HG03469 (cell line): ENCODE results near the gene GRB14.
"Not testable (repeated sequence)": the region's sequence is repeated elsewhere in the genome, so short reads cannot be mapped to it uniquely, and the experiment has no call there.

Experiments used
- ATAC-seq: cut with Tn5 transposase; IDR thresholded peaks from one replicate; pipeline ENCODE4 v1.9.1; 2021; ENCODE audit warnings: mild to moderate bottlenecking, moderate library complexity, moderate number of reproducible peaks; ENCODE audit not compliant: unreplicated experiment

Gene GRB14

DNA sequence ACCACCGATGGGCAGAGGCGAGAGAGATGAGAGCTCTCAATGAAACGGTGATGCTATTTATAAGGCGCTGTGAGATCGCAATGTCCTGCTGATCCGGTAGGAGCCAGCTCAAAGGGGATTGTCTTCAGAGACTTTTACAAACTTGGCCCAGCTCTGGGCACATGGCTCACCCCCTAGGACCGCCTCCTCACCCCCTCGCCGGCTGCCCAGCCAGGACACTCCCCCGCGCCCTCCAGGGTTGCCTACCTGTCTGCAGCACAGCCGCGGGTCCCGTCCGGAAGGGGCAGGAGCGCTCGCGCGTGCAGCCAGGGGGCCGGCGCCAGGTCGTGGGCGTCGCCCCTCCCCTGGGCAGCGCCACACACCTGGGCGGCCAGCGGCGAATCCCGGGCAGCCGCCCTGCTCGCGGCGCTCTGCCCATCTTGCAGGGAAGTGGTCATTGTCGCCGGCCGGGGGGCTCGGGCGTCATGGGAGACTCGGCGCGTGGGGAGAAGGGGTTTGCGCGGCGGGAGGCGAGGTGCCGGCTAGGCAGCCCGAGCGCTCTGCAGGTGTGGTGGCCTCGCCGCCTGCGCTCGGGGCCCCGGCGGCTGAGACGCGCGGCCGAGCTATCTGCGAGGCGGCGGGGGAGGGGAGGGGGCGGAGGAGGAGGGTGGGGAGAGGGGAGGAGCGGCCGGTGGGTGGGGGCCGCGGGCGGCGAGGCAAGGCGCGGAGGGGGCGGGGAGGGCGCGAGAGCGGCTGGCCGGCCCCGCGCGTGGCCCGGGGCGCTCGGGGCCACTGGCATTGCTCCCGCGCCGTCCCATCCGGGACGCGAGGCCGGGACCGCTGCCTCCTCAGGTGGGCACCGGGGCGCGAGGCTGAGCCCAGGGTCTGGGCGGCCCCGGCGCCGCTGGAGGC is at the start of gene GRB14:
Gene GRB14 (minus strand): TSS at position 610 of the 891 bp plus-strand sequence. CDS start 173 bp downstream, at position 437.
- ATAC-seq: no peak

GRCh38 chr2:164669291-164669690 is 48.0 kb upstream of the GRB14 start:
- ATAC-seq: no peak

DNA sequence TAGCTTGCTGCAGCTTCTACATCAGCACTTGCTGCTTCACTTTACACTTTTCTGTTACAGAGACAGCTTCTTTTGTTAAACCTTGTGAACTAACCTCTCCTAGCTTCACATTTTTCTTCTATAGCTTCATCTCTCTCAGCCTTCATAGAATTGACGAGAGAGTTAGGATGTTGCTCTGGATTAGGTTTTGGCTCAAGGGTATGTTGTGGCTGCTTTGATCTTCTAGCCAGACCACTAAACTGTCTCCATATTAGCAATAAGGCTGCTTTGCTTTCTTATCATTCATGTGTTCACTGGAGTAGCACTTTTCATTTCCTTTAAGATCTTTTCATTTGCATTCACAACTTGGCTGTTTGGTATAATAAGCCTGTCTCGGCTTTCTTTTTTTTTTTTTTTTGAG is 46.3 kb upstream of the GRB14 start:
- no peak for ATAC-seq

DNA sequence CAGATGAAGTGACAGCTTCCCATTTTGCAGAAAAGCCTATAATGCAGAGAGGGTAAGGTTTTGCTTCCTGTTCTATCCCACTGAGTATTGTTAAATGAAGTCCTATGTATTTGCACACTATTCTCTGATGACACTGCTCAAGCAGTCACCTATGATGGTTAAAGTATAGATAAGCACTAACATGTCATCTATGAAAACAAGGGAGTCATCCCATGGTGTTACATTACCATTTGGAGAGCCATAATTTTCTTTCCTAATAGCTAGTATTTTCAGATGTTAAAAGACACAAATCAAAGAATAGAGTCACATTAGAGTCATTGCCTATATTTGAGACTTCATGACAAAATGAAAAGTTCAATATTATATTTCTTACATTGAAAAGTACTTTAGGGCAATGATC is 42.8 kb upstream of the GRB14 start:
- no peak for ATAC-seq

- no peak for ATAC-seq
Measured at GRCh38 chr2:164662868-164663631, 41.8 kb upstream of the GRB14 start.

GRCh38 chr2:164662066-164662465 is 40.8 kb upstream of the GRB14 start:
- ATAC-seq: no peak

DNA sequence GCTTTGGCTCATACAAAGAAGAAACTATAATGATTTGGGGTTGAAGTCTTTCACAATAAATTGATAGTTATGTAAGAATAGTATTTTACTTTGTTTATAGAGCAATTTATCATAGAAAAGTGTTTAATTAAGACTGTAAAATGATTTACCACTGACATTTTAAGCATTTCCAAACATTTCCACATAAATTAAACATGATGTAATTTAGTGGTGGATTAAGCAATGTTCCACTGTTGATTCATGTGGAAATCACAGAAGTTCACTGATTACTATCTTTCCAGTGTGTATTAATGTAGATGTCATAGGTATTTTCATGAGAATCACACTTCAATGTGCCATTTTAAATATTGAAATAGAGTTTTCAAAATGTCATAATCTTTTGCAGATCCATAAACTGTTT is 40.1 kb upstream of the GRB14 start:
- no peak for ATAC-seq

DNA sequence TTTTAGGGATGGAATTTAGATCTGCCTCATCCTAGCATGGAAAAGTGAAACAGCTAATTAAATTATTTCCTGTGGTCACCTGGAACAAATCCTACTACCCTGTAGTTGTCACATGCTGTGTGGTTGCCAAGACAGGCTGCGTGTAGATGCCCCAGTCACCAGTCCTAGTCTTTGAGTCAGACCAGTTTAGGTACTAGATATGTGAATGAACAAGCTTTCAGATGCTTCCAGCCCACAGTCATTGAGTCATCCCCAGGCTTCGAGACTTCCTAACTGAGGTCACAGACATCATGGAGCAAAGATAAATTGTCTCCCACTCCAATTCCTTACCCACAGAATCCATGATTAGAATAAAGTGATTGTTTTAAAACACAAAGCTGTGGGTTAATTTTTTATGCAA is 35.8 kb upstream of the GRB14 start:
- ATAC-seq: no peak

- no peak for ATAC-seq
Measured at GRCh38 chr2:164655750-164656149, 34.5 kb upstream of the GRB14 start.

- no peak for ATAC-seq
Measured at GRCh38 chr2:164655336-164655735, 34.1 kb upstream of the GRB14 start.

DNA sequence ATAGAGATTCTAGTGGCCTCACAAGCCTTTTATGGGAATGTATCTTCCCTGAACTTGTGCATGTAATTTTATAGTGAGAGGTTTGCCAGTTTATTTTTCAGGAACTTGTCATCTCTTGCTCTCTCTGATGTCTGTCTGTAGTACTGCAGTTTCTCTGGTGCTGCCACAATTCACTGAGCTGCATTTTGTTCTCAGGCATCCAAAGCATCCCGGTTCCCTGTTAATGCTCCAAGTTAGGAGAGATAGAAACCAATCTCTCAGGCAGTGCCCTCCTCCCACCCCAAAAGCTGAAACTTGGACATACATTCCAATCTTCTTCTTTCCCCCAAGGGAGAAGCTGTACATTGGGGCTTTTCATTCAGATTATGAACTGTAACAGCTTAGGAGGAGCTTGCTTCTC is 30.1 kb upstream of the GRB14 start:
- no peak for ATAC-seq

GRCh38 chr2:164644036-164644700 is 22.9 kb upstream of the GRB14 start:
- no peak for ATAC-seq

DNA sequence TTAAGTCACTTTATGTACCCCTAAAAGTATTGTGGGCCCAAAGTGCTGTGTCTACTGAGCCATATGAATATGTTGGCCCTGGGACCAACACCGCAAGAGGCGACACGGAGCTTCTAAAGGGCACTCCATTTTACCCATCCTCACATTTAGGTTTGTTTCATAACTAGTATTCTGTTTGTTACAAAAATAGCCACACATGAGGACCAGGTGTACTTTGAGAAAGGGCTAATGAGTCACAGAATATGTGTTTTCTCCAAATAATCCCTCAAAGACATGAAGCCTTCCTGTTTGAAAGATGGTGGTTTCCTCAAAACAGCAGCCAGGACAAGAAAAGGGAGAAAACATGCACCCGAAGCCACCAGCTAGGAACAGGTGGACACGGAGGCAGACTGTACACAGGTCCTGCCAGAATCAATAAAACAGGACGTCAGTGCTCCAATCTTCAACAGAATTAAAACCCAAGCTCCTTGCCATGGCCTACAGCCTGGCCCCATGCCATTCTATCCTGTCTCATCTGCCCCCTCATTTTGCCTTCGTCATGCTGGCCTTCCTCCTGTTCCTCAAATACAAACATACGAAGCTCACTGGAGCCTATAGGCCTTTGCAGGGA is 21.8 kb upstream of the GRB14 start:
- ATAC-seq: no peak

DNA sequence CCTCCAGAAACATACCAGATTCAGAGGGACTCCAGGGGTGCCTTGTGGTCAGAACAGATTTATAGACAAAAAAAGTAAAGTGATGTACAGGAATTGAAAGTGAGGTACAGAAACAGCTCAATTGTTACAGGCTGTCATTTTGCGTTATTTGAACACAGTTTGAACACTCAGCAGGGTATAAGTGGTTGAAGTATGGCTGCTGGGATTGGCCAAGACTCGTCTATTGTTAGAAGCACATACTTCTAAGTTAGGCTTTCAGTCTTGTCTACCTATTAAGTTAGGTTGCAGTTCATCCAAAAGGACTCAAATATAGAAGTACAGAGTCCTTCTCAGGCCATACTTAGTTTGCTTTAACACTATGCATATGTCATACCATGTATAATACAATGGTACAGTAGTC is 21.0 kb upstream of the GRB14 start:
- no peak for ATAC-seq

GRCh38 chr2:164628319-164628718 is 7.0 kb upstream of the GRB14 start:
- ATAC-seq: not testable (repeated sequence)

- ATAC-seq: no peak
Measured at GRCh38 chr2:164625378-164625971, 4.2 kb upstream of the GRB14 start.

GRCh38 chr2:164624316-164624715 is 3.0 kb upstream of the GRB14 start:
- ATAC-seq: no peak

DNA sequence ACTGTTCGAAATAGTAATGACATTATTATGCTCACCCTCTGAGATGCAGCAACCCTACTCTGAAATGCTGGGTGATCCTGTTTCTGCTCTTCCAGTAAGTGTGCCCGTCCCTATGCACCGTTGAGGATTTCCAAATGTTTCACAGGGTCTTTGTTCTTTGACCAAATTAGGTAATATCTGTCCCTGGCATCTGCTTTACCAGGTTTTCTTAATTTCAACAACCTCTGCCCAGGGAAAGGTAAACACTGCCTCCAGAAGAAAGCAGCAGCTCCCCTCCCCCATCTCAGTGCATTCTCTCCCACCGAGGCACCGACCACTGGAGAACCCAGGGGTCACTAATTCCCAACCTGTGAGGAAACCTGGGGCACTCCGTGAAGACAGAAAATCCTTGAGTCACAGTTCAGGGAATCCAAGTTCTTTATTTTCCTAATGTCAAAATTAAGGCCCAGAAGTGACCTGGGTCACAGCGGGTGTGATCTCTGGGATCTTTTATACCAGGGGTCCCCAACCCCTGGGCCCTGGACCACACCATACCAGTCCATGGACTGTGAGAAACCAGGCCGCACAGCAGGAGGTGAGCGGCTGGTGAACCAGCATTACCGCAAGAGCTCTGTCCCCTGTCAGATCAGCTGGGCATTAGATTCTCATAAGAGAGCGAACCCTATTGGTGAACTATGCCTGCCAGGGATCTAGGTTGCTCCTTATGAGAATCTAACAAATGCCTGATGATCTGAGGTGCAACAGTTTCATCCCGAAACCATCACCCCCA is 1.2 kb upstream of the GRB14 start:
- no peak for ATAC-seq

- ATAC-seq: no peak
Measured at GRCh38 chr2:164621764-164622105, 453 bp upstream of the GRB14 start.

- no peak for ATAC-seq
Measured at GRCh38 chr2:164620457-164620856, 825 bp downstream of the GRB14 start.
